HepG2 (cell line): ENCODE data around the gene DMTF1. TPM values are rescaled to one million over a fixed set of nuclear protein-coding genes. Genes with fewer than 3 reads are reported as not detected.

ENCODE experiments used
- ATAC-seq: fragments of 200-7000 bp; cut with Tn5 transposase; 3 replicates; pipeline ENCODE4 v1.9.1; 2020; ENCODE audit warnings: mild to moderate bottlenecking, moderate library complexity
- BruUV-seq: library from RNA; stranded (reverse); fragments of 400-500 nt; replicated peaks from 2 replicates; lab custom pipeline; 2021; lab: Mats Ljungman, UMichigan
- CTCF ChIA-PET: fragments of 300-600 bp; formaldehyde crosslinking; extraction: SDS; loops from one replicate; lab custom pipeline; 2021; ENCODE audit warnings: low total read pairs, inconsistent platforms, low intra/inter-chr PET ratio; lab: Yijun Ruan, JAX
- POLR2A ChIA-PET: fragments of 350-600 bp; sonication (Branson Sonifier 250); formaldehyde crosslinking; loops from one replicate; lab custom pipeline; 2020; ENCODE audit warnings: antibody characterized with exemption, inconsistent platforms; lab: Yijun Ruan, JAX
- DNase-seq: peaks from one replicate; pipeline ENCODE4 v3.0.0-alpha.2; 2015; ENCODE audit warnings: low spot score
- FAIRE-seq: peaks from 3 replicates; lab custom pipeline; 2011; peaks lifted over from hg19 to GRCh38; lab: Jason Lieb, UNC
- H2AFZ ChIP-seq: one replicate; pipeline ENCODE4 v1.6.1; 2011; ENCODE audit warnings: low read length, inconsistent platforms
- H3K27ac ChIP-seq: fragments of 300-600 bp; 3 replicates; pipeline ENCODE4 v1.8.0; 2011; ENCODE audit warnings: mixed run types, mild to moderate bottlenecking, mixed read lengths, low read length, inconsistent platforms; ENCODE audit not compliant: insufficient read depth; ENCODE audit errors: extremely low read length
- H3K27me3 ChIP-seq, 2 experiments: fragments of 200-600 bp in 1 of 2; 2 replicates in 1 of 2; 3 replicates in 1 of 2; pipeline versions ENCODE4 v1.6.0 to v1.8.0; 2011; ENCODE audit warnings: low read length in 2 of 2, mild to moderate bottlenecking in 2 of 2, moderate library complexity in 2 of 2, inconsistent platforms in 1 of 2; ENCODE audit not compliant: insufficient read depth in 2 of 2, control insufficient read depth in 1 of 2
- H3K36me3 ChIP-seq, 2 experiments: fragments of 200-600 bp in 1 of 2; replicated peaks in 1 of 2; 2 replicates in 1 of 2; 3 replicates in 1 of 2; pipeline versions ENCODE4 v1.5.1 to v1.8.0; 2011; ENCODE audit warnings: low read length in 2 of 2, inconsistent platforms in 1 of 2; ENCODE audit not compliant: insufficient read depth in 2 of 2, control insufficient read depth in 1 of 2
- H3K4me1 ChIP-seq: 2 replicates; pipeline ENCODE4 v1.5.1; 2012; ENCODE audit warnings: low read length, inconsistent platforms; ENCODE audit not compliant: insufficient read depth
- H3K4me2 ChIP-seq: 2 replicates; pipeline ENCODE4 v1.6.0; 2011; ENCODE audit warnings: low read depth, low read length, inconsistent platforms
- H3K4me3 ChIP-seq, 3 experiments: fragments of 200-600 bp in 1 of 3; sonication (generic), shearing (Covaris generic) in 1 of 3; replicated peaks in 1 of 3; 2 replicates each; pipeline ENCODE4 v1.5.1; 2011 to 2016; ENCODE audit warnings: low read length in 3 of 3, inconsistent platforms in 2 of 3, low read depth in 2 of 3, mild to moderate bottlenecking in 2 of 3, control low read depth in 1 of 3, mixed read lengths in 1 of 3; ENCODE audit not compliant: insufficient read depth in 1 of 3
- H3K79me2 ChIP-seq: one replicate; pipeline ENCODE4 v1.6.1; 2011; ENCODE audit warnings: low read length, inconsistent platforms; ENCODE audit not compliant: insufficient read depth
- H3K9ac ChIP-seq: 2 replicates; pipeline ENCODE4 v1.6.0; 2011; ENCODE audit warnings: mild to moderate bottlenecking, low read depth, low read length, inconsistent platforms; ENCODE audit not compliant: insufficient read depth
- H3K9me3 ChIP-seq: 2 replicates; pipeline ENCODE4 v1.5.1; 2012; ENCODE audit warnings: mild to moderate bottlenecking, low read length
- H4K20me1 ChIP-seq: 2 replicates; pipeline ENCODE4 v1.6.0; 2011; ENCODE audit warnings: inconsistent platforms, mild to moderate bottlenecking, low read length, moderate library complexity; ENCODE audit not compliant: insufficient read depth
- FOXC1 ChIP-seq: sonication (generic); formaldehyde crosslinking; IDR thresholded peaks from 2 replicates; pipeline ENCODE4 v1.8.0; 2022; ENCODE audit warnings: mild to moderate bottlenecking, missing genetic modification reagents, borderline replicate concordance
- GPBP1L1 ChIP-seq: sonication (generic); formaldehyde crosslinking; IDR thresholded peaks from 2 replicates; pipeline ENCODE4 v1.5.0; 2020; ENCODE audit warnings: mild to moderate bottlenecking, missing genetic modification reagents
- GRHL1 ChIP-seq: sonication (generic); formaldehyde crosslinking; conservative IDR thresholded peaks from 2 replicates; pipeline ENCODE4 v1.8.0; 2022; ENCODE audit warnings: missing genetic modification reagents
- KDM3A ChIP-seq: IDR thresholded peaks from 2 replicates; pipeline ENCODE4 v1.6.1; 2018; ENCODE audit warnings: low read depth, missing compliant biosample characterization
- PHB2 ChIP-seq: fragments of 450-650 bp; IDR thresholded peaks from 2 replicates; pipeline ENCODE4 v1.6.1; 2018; ENCODE audit not compliant: partially characterized antibody
- ZFP82 ChIP-seq: sonication (generic); formaldehyde crosslinking; IDR thresholded peaks from 2 replicates; pipeline ENCODE4 v1.5.1; 2020; ENCODE audit warnings: mild to moderate bottlenecking, missing genetic modification reagents, borderline replicate concordance
- ZNF558 ChIP-seq: sonication (generic); formaldehyde crosslinking; IDR thresholded peaks from 2 replicates; pipeline ENCODE4 v1.9.0; 2022; ENCODE audit warnings: mild to moderate bottlenecking, missing genetic modification reagents, borderline replicate concordance
- WGBS: methylation state at CpG from one replicate; pipeline ENCODE4 v1.1.6; 2017; ENCODE audit warnings: low lambda C conversion rate; 5-methylcytosine and 5-hydroxymethylcytosine counted together
- in situ Hi-C: cut with HindIII; loops from 2 replicates; pipeline ENCODE4 v1.10.0; 2017; ENCODE audit warnings: low pct_unique_long_range_greater_than_20kb; ENCODE audit not compliant: extremely low pct_ligation_motif_present
- intact Hi-C: fragments of 100-400 bp; cut with micrococcal nuclease; formaldehyde crosslinking; loops from one replicate; pipeline ENCODE4 v1.10.0; 2022; ENCODE audit not compliant: unreplicated experiment
- polyA plus RNA-seq, 8 experiments: library from polyadenylated mRNA; depleted of rRNA in 3 of 8; stranded (reverse) in 7 of 8; unstranded in 1 of 8; fragments of >200 nt; fragmentation: Illumina TruSeq in 4 of 8; extraction: Trizol in 4 of 8; gene quantifications; 2 replicates each; pipeline versions ENCODE4 v1.2.1 to v1.2.3, GENCODE V29; 2011 to 2016; ENCODE audit warnings: low read depth in 4 of 8, missing spikeins in 1 of 8, mixed read lengths in 1 of 8; ENCODE audit not compliant: insufficient read depth in 1 of 8
- total RNA-seq, 5 experiments: library from RNA; depleted of rRNA; stranded (reverse); fragments of >200 nt; fragmentation: Illumina TruSeq; extraction: Trizol; gene quantifications; 2 replicates each; pipeline ENCODE4 v1.2.3, GENCODE V29; 2016; ENCODE audit warnings: low read depth in 1 of 5
- TF ChIP-seq, protein P1 (sequence below): sonication (generic); formaldehyde crosslinking; IDR thresholded peaks from 2 replicates; pipeline ENCODE4 v1.4.0; 2020; ENCODE audit warnings: missing genetic modification reagents
- TF ChIP-seq, protein P2 (sequence below): sonication (generic); formaldehyde crosslinking; IDR thresholded peaks from 2 replicates; pipeline ENCODE4 v1.4.0; 2020; ENCODE audit warnings: low read depth, mild to moderate bottlenecking, missing genetic modification reagents

Gene DMTF1
- total and polyA plus RNA-seq, 2 of the 13 experiments (the other 11 are each of a cell fraction or from before 2014, with no cell fraction given): 45.8 to 132 TPM

GRCh38 chr7:87178320-87178719, 26.1 kb downstream of the DMTF1 start (continued):
- TF ChIP-seq, protein P1, sequence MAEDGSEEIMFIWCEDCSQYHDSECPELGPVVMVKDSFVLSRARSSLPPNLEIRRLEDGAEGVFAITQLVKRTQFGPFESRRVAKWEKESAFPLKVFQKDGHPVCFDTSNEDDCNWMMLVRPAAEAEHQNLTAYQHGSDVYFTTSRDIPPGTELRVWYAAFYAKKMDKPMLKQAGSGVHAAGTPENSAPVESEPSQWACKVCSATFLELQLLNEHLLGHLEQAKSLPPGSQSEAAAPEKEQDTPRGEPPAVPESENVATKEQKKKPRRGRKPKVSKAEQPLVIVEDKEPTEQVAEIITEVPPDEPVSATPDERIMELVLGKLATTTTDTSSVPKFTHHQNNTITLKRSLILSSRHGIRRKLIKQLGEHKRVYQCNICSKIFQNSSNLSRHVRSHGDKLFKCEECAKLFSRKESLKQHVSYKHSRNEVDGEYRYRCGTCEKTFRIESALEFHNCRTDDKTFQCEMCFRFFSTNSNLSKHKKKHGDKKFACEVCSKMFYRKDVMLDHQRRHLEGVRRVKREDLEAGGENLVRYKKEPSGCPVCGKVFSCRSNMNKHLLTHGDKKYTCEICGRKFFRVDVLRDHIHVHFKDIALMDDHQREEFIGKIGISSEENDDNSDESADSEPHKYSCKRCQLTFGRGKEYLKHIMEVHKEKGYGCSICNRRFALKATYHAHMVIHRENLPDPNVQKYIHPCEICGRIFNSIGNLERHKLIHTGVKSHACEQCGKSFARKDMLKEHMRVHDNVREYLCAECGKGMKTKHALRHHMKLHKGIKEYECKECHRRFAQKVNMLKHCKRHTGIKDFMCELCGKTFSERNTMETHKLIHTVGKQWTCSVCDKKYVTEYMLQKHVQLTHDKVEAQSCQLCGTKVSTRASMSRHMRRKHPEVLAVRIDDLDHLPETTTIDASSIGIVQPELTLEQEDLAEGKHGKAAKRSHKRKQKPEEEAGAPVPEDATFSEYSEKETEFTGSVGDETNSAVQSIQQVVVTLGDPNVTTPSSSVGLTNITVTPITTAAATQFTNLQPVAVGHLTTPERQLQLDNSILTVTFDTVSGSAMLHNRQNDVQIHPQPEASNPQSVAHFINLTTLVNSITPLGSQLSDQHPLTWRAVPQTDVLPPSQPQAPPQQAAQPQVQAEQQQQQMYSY (CRISPR knock-in tag): no peak
- TF ChIP-seq, all 625 proteins: peak for 0

DNA sequence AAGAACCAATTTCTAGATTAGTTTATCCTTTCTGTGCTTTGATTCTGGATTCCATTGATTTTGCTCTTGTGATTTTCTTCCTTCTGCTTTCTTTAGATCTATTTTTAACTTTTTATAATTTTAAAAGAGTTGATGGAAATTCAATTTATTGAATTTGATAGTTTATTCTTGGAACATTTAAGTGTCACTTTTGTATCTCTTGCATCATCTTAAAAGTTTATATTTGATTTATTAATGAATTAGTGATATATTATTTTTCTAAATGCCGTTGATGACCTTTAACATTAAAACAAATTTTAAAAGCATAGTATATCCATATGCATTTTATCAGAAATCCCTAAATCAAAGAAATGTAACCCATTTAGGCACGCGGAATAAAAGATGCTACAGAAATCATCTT, 26.9 kb downstream of the DMTF1 start:
- H3K27ac ChIP-seq: no peak overlapping the region
- intact Hi-C loops: no loop called here
- H3K9me3 ChIP-seq: no peaks in the 10 kb centered on the region
- no peak for FAIRE-seq
- no peaks in the 10 kb centered on the region for H3K79me2 ChIP-seq
- no peaks in the 10 kb centered on the region for H3K27me3 ChIP-seq
- peaks cover 12 to 69% of the 10 kb centered on the region in 2 experiments for H3K36me3 ChIP-seq
- H3K4me2 ChIP-seq: no peak overlapping the region
- 98% methylated on average over 3 of the region's 3 CpGs for WGBS
- no peak overlapping the region for H2AFZ ChIP-seq
- no peak overlapping the region for H3K4me3 ChIP-seq
- no TSS peak for BruUV-seq
- no peaks in the 10 kb centered on the region for H4K20me1 ChIP-seq
- no peak for ATAC-seq
- ChIA-PET CTCF (no interaction called here), POLR2A (no interaction called here)
- in situ Hi-C loops: no loop called here
- no peaks in the 10 kb centered on the region for H3K4me1 ChIP-seq
- no peak overlapping the region for H3K9ac ChIP-seq
- no peak for DNase-seq
- no peak for TF ChIP-seq FOXC1 (CRISPR knock-in tag)
- TF ChIP-seq, protein P2, sequence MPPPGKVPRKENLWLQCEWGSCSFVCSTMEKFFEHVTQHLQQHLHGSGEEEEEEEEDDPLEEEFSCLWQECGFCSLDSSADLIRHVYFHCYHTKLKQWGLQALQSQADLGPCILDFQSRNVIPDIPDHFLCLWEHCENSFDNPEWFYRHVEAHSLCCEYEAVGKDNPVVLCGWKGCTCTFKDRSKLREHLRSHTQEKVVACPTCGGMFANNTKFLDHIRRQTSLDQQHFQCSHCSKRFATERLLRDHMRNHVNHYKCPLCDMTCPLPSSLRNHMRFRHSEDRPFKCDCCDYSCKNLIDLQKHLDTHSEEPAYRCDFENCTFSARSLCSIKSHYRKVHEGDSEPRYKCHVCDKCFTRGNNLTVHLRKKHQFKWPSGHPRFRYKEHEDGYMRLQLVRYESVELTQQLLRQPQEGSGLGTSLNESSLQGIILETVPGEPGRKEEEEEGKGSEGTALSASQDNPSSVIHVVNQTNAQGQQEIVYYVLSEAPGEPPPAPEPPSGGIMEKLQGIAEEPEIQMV (CRISPR knock-in tag): no peak
- no peak for TF ChIP-seq GPBP1L1 (CRISPR knock-in tag)
- TF ChIP-seq ZFP82 (CRISPR knock-in tag): no peak
- TF ChIP-seq GRHL1 (CRISPR knock-in tag): no peak
- no peak for TF ChIP-seq PHB2
- TF ChIP-seq KDM3A (CRISPR knock-in tag): no peak
- no peak for TF ChIP-seq ZNF558 (CRISPR knock-in tag)
